CD4-positive, alpha-beta T cell treated with Interleukin-15 for 1 hour (primary cell): ENCODE data around the gene GPR34.
"Not testable (repeated sequence)": the region's sequence is repeated elsewhere in the genome, so short reads cannot be mapped to it uniquely, and the experiment has no call there.

Experiments
- DNase-seq: peaks from one replicate; pipeline ENCODE4 v3.0.0-alpha.2; 2020

The GPR34 gene

DNA sequence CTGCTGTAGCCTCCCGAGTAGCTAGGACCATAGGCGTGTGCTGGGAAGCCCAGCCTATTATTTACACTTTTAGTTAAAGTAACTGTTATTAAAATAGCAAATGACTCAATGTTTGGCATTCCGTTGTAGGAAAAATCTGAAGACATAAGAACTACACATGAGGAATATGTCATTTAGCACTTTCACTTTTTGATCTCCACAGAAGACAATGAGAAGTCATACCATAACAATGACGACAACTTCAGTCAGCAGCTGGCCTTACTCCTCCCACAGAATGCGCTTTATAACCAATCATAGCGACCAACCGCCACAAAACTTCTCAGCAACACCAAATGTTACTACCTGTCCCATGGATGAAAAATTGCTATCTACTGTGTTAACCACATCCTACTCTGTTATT lies 6.7 kb downstream of the GPR34 start:
- no peak for DNase-seq

DNA sequence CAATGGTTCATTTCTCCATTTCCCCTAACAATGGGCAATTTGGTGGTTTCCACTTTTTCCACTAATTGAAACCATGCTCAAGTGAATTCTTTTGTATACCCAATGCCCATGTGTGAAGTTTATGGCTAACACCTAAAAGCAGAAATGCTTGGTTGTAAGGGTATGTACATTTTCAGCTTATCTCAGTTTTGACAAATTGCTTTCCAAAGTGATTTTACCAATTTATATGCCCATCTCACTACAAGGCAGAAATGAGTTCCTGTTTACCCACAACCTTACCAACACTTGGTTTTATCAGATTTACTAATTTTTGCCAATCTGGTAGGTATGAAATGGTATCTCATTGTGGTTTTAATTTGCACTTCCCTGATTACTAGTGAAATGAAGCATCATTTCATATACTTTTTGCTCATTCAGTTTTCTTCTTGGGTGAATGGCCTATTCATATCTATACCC lies 14.8 kb downstream of the GPR34 start:
- DNase-seq: no peak

DNA sequence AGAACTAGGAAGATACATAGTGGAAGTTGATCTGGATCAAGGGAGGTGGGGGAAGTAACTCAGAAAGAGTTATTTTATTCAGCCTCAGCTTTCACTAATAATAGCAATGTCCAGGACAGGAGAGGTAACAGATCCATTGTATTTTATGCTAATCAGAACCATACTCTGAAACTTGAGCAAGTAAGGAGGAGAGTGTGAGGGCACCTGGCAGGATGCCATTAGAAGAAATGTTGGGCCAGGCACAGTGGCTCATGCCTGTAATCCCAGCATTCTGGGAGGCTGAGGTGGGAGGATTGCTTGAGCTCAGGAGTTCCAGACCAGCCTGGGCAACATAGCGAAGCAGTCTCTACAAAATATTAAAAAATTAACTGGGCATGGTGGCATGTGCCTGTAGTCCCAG lies 16.3 kb downstream of the GPR34 start:
- no peak for DNase-seq

DNA sequence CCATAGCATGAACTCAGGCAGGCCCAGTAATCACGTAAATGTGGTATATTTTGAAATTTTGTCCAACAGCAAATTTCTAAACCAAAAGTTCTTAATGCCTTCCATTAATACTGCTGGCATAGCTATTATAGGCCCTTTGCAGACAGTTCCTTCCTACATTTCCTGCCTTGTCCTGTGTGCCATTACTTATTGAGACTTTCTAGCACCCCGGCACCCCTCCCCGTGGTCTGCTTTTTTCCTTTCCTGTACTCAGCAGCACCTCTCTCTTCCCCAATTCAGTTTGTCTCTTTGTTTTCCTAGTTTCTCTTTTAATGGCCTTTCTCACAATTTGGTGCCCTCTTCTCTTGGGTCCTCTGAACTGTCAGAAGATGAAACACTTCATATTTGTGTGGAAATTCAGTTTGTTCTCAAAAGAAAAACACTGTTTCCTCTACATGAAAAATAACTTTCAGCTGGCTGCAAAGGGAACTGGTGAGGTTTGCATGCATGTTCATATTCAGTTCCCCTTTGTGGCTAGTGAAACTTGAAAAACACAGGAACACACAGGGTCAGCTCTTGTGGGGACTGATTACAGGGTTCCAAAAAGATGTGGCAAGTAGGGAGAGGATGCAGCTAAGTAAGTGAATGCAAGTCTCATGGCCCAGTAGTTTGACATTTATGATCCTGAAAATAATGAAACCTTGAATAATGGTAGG lies 17.1 kb downstream of the GPR34 start:
- no peak for DNase-seq

DNA sequence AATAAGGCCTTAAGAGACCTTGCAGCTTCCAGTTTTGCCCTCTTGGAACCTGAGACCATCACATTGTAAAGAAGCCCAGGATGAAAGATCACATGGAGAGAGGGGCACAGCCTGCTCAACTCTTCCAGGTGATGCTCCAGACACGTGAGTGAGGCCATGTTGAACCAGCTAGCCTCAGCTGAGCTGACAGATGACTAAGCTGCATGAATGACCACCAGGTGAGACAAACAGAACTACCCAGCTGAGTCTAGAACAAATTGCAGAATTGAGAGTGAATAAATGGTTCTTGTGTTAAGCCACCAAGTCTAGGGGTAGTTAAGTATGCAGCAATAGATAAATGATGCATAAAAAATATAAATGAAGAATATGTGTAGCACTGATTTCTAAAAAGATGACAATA lies 18.4 kb downstream of the GPR34 start:
- no peak for DNase-seq

DNA sequence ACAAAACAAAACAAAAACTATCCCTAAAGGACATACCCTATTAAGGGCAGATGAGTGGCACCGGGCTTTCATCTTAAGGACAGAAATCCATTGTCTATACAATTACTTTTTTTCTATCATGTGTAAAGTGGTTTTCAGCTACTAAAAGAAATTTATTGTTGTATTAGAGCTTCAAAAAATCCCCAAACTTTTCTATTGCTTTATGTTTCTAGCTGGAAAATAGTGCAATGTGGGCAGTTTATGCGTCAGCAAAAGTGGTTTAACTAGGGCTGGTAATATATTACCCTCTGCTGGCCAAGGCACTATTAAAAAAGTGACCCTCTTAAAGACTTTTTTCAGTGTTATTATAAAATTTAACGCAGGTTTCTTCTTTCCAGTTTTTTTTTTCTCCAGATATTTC lies 19.7 kb downstream of the GPR34 start:
- DNase-seq: no peak

DNA sequence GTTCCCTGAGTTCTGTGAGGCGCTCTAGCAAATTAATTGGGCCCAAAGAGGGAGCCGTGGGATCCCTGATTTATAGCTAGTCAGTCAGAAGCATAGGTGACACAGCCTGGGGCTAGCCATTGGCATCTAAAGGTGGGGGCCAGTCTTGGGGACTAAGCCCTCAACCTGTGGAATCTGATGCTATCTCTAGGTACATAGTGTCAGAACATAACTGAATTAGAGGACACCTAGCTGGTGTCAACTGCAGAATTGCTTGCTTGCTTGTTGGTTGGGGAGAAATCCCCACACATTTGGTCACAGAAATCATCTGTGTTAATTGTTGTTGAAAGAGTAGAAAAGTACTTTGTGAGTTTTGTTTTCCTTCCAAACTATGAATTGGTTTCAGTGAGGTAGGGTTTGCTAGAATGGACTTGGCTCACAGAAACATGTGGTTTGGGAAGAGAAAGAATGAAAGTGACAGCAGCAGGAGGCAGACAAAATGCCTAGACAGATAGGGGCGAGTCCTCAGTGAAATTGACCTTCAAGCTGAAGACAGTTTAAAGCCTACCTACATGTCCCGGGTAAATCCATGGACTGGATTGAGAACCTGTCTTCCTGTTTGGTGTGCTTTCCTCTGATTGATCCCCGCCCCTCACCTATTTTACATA lies 22.4 kb downstream of the GPR34 start:
- DNase-seq: no peak

DNA sequence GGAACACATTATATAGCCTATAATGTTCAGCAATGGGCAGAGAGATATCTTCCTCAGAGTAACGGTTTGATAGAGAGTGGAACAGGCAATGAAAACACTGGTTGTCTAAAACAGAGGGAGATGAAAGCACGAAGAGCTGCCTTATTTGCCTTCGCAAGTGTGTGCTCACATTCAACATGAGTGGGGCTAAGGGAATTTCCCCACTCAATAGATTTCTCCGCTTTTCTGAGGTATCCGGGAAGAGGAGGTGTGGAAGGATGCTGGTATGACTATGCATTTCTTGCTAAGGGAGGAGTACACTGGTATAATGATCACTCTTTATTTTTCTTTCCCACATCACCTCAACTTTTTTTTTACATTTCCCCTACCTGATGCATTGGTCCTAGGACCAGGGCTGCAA lies 27.4 kb downstream of the GPR34 start:
- DNase-seq: no peak

DNA sequence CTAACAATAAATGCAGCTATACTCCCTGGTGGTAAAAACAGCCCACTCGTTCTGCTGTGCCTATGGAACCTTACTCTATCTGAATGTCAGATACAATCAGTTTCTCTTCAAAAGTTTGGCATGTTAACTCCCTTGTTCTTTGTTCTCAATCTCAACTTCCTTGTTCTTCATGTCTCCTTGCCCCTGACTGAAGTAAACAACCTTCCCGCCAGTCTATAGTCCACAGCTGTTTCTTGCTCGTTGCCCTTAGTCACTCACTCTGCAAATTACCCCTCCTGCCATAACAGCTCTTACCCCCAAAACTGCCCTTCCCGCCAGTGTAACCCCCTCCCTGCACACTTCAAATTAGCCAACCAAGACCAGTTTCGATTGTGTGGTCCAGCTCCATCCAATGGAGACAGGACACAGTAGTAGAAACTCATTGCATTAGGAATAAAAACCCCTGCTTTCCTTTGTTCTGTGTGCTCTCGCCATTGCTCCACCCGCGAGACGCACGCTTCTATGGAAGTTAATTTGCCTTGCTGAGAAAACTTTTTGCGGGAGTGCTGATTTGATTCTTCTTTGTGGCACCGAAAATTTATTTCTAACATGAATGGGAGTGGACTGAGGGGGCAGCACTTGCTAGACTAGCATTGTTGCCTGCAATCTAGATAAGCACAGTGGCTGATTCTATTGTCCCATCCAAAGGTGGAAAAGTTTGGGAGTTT lies 28.1 kb downstream of the GPR34 start:
- no peak for DNase-seq

DNA sequence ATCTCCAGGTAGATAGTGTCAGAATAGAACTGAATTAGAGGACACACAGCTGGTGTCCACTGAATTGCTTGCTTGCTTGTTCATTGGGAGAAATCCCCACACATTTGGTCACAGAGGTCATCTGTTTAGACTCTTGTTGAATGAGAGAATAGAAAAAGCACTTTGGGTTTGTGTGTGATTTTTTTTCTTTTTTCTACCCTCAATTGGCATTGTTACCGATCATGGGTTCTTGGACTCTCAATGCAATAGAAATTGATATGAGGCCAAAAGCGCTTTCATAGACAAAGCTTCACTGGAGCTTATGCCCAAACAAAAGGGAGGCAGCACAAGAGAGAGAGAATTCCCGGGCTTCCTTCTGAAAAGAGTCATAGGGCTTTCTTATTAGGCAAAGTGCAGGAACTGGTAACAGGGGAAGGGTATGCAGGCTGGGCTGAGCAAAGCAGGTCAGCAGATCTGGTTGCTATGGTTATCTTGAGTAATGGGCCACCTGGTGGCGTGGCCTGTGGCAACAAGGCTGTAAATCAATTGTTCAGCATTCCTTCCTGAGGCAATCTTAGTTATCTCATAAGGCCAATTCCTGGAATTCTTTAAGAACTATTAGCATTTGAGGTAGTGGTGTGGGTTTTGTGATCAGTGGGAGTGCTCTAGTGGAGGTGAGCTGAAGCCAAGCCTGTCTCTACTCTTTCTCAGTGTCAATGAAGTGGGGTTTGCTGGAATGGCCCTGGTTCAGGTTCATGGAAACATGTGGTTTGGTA lies 29.9 kb downstream of the GPR34 start:
- DNase-seq: no peak

DNA sequence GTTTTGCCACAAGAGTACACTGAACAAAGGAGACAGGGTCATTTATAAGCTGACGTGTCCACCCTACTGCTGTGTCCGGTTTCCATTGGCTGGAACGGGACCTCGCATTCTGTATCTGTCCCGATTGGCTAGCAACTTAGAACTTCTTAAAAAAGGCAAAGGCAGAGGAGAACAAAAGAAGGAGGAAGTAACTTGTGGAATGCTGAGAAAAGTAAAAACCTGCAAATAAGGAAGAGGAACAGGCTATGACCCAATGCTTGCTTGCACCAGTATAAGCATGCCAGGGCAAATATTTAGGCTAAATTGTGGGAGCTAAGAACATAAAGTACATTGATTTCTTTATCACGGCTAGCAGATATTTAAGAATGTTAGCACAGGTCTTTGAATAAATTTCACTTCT lies 30.8 kb downstream of the GPR34 start:
- not testable (repeated sequence) for DNase-seq

DNA sequence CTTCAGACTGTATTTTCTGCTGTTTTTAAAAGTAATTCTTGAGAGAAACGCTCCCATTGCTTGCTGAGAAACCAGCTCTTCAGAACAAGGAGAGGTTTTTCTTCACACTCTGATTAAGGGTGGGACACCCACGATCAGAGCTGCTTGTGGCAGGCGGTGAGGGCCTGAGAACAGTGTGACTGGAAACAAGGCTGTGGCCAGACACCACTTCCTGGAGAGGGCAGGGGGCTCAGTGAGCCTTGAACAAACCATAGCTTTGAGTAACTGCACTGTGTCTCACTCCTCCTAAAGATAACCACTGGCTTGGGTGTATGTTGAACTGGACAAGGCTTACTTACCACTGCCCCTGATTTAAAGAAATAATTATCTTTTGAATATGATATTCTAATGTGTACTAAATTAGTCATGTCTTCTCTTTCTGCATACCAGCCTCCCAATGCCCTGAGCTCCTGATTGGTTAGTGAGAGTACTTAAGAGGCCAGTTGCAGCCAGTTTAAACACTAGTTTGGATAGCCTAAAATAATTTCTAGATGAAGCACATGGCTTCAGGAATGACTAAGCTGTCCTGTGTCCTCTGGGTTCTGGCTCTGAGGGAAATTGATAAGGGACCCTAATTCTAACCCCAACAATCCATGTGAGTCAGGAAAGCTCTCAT lies 31.5 kb downstream of the GPR34 start:
- peak; percentile 59 for DNase-seq

DNA sequence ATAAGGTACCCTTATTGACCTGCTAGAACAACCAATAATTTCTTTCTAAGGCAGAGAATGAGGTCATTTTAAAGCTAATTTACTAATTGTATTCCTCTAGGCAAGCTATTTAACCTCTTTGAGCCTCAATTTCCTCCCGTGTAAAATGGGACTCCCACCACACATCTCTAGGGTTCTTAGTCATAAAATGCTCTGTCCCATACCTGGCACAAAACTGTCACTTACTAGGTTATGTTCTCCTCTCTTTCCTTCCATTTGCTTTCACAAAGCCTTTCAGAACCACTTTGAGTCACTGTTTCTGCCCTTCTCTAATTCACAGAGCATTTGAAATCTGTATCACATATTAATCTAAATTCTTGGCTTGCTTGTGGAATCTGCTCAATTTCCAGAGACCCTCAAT lies 32.8 kb downstream of the GPR34 start:
- no peak for DNase-seq

DNA sequence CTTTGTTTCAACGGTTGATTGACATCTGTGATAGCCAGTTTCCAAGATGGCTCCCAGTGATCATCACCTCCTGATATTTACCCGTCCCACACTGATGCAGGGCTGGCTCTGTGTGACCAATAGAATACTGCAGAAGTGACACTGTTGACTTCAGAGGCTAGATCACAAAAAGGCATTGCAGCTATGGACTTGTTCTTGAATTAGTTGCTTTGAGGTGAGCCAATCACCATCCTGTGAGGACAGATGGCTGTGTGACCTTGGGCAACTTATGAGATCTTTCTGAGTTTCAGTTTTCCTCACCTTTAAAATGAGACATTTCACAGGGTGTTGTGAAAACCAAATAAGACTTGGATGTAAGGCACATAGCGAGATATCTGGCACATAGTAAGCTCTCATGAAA lies 33.4 kb downstream of the GPR34 start:
- no peak for DNase-seq

DNA sequence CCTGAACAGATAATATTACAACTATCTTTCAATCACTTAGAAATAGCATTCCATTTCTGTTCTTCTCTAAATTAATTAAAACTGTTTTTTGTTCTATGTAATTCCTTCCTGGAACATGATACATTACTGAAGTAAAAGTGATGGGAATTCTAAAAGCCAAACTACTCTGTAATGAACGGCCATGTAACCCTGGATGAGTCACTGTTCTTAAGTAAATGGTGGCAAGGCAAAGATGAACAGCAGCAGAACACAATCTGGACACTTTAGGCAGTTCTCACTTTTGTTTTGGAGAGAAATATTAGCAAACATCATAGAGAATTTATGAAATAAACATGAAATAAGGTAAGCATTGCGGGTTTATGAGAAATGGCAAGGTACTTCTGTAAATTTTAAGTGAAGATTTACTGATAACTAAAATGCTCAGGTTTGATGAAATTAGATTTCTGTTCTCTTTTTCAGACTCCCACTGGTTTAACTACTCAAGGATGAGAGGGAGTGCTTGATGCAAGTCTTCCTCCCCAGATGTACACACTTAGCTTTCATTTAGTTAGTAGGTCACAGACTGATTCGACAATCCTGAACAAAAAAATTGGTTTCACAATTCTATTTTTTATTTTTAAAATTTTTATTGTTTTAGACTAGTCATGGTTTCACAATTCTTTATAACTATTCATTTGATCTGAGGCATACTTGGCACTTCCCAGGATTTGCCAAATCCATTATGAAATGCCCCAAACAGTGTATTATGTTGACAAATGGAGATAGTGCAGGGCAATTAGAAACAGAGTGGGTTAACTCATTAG lies 34.2 kb downstream of the GPR34 start:
- no peak for DNase-seq

DNA sequence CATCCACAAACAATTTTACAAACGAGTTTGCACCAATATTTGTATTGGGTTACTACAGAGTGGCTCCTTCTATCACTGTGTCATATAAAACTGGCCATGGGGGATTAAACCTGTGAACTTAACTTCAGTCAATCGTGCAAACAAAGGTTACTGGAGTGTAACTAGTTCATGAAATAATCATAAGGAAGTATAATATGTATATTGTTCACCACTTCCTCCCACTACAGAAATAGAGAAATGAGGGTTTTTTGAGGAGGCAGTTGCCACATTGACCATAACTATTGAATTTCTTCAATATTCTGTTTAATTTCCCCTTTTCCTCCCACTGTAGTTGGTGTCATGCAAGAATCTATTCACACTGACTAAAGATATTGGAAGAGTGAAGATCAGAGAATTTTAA lies 35.1 kb downstream of the GPR34 start, which contains the start of gene GPR82:
GPR82 (plus strand) TSS at position 356 of the 400 bp plus-strand sequence. CDS start 2,846 bp downstream, outside the sequence.
- no peak for DNase-seq

DNA sequence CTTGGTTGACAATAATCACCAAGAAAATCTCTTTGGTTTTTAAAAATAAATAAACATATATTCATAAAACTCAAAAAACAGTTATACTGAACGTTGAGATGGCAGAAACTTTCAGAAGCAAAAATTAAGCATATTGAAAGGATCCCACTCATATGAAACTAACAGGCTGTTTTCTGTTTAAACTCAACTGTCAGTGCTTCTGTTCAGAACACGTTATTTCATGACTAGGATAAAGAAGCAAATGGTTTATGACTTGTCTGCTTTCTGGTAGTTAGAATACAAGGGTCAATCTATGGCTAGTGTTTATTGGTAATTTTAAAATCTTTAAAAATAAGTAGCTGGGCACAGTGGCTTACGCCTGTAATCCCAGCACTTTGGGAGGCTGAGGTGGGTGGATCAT lies 39.4 kb downstream of the GPR34 start:
- no peak for DNase-seq

DNA sequence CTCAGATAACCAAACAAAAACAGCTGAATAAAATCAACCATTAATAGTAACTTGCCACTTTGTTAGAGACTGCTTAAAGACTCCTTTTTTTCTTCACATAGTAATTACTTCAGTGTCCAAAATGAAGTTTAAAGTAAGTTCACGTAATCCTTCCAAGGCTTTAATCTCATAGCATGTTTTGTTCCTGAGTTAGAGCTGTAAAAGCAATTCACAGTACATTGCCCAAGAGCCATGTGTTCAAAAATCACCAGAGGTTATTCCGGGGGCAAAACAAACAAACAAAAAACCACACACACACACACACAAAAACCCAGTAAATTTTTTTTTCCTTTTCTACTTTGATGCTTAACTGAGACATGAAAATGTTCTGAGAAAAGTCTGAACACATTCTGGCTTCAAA lies 41.3 kb downstream of the GPR34 start:
- DNase-seq: no peak

DNA sequence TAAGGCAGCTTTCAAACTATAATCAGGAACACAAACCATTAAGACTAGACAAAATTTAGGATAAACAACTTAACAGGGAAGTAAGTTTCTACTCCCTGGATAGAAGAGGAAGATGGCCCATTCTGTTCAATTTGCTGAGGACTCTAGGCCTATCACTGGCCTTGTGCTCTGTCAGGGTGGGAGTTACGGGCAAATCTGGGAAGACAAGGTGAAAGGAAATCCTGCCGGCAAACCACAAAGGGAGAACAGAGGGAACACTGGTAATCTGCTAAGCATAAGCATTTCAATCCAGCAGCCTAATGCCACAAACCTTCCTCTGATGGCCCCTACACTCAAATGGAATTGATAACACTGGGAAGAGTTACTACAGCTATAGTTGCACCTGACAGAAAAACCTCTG lies 43.5 kb downstream of the GPR34 start:
- DNase-seq: no peak

DNA sequence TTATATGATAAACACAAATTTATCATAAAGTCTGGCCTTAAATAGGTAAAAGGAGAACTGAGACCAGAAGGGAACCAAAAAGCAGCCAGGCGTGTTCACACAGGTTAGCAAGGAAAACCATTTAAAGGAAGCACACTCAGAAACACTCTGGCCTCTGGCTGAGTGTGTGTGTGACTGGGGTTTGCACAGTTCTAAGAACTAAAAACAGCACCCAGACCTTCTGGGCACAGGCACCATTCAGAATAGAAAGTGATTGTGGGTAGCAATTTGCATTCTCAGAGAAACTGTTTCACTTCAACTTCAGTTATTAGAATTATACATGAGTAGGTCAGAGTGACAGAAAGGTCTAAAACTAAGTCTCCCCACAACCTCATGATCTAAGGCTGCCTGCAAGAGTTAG lies 45.2 kb downstream of the GPR34 start:
- DNase-seq: peak; percentile 61

DNA sequence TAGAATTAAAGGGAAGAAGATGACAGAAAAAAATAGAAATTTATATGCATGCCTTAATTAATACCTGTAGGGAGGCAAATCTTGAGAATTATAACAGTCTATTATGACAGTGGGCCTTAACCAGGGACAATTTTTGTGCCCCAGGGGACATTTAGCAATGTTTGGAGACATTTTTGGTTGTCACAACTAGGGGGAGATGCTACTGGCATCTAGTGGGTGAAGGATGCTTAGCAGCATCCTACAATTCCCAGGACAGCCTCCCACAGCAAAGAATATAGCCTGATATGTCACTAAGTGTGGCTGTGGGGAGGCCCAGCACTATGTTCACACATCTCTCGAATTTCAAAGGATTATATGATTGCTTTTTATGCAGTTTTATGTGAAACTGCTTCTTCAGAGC lies 45.8 kb downstream of the GPR34 start:
- DNase-seq: no peak

DNA sequence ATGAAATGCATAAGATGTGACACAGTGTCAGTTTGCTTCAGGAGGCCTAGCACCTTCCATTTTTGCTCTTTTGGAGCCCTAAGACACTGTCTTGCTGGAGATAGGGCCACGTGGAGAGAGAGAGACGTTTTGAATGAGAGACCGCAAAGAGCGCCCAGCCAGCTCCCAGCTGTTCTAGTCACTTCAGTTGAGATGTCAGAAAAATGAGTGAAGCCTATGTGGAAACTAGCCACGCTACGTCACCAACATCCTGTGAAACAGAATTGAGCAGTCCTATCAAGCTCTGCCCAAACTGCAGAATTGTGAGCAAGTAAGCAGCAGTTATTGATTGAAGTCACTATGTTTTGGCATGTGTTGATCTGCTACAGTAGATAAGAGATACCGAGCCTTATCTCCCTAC lies 48.3 kb downstream of the GPR34 start:
- no peak for DNase-seq
